ENCODE measurements around the gene DIRAS1. TPM values are rescaled to one million over a fixed set of nuclear protein-coding genes. Genes with fewer than 3 reads are reported as not detected.

The DIRAS1 gene
- total and polyA plus RNA-seq, 2 experiments from 2014 or later, result 2.8 to 18.6 TPM

DNA sequence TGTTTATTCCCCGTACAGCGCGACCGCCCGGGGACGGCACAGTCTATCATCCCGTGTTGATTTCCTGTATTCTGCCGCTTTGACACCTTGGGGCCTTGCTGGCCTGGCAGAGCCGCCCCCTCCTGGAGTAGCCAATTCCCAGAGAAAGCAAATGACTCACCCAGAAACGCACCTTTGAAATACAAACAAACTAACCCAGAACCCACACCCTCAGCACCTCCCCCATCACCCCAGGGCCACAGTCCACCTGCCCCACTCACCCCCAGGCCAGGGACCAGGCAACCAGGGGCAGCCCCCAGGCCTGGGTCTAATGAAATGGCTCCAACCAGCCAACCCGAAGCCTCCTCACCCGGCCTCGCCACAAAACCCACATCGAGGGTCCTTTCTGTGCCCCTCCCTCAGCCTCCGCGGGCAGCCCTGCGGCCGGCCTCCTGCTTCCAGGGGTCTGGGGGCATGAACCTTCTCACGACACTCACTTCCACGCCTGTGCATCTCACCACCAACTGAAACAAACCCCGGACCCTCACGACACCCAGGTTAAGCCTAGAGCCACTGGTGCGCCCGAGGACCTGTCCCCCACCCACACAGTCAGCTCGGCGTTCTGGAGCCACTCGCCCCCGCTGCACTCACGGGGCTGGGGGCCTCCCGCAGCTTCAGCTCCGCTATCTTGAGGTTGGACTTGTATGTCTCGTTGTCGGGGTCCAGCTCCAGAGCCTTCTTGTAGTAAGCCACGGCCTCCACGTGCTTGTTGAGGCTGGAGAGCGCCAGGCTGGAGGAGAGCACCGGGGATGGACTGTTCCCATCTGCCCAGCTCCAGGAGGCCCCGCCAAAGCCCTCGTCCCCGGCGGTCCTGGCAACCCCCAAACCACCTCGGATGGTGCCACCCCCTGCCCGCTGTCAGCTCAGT lies 41.0 kb upstream of the DIRAS1 start:
- Histone ChIP-seq H4K20me1 (replicated peaks; ENCODE audit: insufficient read depth) (no peaks in the 10 kb centered on the region; the same call in 1 of the 2 replicates), H3K79me2 (replicated peaks; ENCODE audit: insufficient read depth) (no peaks in the 10 kb centered on the region), H3F3A (replicated peaks; ENCODE audit: low read depth) (no peaks in the 10 kb centered on the region), H3K4me1 (ENCODE audit: insufficient read depth) (no peaks in the 10 kb centered on the region), H3K4me3 (no peak overlapping the region), H2AFZ (no peak overlapping the region), H3K4me2 (no peak overlapping the region), H3K9me2 (ENCODE audit: insufficient read depth) (no peaks in the 10 kb centered on the region), H3K36me3 (ENCODE audit: insufficient read depth) (peaks cover 9% of the 10 kb centered on the region), H3K27ac (ENCODE audit: low read depth) (no peak overlapping the region), H3K27me3 (ENCODE audit: insufficient read depth) (no peaks in the 10 kb centered on the region)
- Mint-ChIP-seq H3K9me3 (no peaks in the 10 kb centered on the region), H3K4me3 (no peak overlapping the region), H3K27ac (no peak overlapping the region), H3K36me3 (ENCODE audit: low read depth) (peaks cover 70% of the 10 kb centered on the region), H3K4me1 (no peaks in the 10 kb centered on the region), H3K27me3 (ENCODE audit: insufficient read depth, low read depth, poor library complexity) (peaks cover 5% of the 10 kb centered on the region)
- DNase-seq (ENCODE audit: low spot score), result no peak
- TF ChIP-seq ZNF331 (CRISPR knock-in tag; IDR thresholded peaks at IDR 0.05; ENCODE audit: low read depth) (no peak), CREB1 (CRISPR knock-in tag; IDR thresholded peaks at IDR 0.05; ENCODE audit: low read depth) (no peak), EZH2phosphoT487 (IDR thresholded peaks at IDR 0.05; ENCODE audit: unreplicated experiment) (no peak)
- TF ChIP-seq, protein P1, sequence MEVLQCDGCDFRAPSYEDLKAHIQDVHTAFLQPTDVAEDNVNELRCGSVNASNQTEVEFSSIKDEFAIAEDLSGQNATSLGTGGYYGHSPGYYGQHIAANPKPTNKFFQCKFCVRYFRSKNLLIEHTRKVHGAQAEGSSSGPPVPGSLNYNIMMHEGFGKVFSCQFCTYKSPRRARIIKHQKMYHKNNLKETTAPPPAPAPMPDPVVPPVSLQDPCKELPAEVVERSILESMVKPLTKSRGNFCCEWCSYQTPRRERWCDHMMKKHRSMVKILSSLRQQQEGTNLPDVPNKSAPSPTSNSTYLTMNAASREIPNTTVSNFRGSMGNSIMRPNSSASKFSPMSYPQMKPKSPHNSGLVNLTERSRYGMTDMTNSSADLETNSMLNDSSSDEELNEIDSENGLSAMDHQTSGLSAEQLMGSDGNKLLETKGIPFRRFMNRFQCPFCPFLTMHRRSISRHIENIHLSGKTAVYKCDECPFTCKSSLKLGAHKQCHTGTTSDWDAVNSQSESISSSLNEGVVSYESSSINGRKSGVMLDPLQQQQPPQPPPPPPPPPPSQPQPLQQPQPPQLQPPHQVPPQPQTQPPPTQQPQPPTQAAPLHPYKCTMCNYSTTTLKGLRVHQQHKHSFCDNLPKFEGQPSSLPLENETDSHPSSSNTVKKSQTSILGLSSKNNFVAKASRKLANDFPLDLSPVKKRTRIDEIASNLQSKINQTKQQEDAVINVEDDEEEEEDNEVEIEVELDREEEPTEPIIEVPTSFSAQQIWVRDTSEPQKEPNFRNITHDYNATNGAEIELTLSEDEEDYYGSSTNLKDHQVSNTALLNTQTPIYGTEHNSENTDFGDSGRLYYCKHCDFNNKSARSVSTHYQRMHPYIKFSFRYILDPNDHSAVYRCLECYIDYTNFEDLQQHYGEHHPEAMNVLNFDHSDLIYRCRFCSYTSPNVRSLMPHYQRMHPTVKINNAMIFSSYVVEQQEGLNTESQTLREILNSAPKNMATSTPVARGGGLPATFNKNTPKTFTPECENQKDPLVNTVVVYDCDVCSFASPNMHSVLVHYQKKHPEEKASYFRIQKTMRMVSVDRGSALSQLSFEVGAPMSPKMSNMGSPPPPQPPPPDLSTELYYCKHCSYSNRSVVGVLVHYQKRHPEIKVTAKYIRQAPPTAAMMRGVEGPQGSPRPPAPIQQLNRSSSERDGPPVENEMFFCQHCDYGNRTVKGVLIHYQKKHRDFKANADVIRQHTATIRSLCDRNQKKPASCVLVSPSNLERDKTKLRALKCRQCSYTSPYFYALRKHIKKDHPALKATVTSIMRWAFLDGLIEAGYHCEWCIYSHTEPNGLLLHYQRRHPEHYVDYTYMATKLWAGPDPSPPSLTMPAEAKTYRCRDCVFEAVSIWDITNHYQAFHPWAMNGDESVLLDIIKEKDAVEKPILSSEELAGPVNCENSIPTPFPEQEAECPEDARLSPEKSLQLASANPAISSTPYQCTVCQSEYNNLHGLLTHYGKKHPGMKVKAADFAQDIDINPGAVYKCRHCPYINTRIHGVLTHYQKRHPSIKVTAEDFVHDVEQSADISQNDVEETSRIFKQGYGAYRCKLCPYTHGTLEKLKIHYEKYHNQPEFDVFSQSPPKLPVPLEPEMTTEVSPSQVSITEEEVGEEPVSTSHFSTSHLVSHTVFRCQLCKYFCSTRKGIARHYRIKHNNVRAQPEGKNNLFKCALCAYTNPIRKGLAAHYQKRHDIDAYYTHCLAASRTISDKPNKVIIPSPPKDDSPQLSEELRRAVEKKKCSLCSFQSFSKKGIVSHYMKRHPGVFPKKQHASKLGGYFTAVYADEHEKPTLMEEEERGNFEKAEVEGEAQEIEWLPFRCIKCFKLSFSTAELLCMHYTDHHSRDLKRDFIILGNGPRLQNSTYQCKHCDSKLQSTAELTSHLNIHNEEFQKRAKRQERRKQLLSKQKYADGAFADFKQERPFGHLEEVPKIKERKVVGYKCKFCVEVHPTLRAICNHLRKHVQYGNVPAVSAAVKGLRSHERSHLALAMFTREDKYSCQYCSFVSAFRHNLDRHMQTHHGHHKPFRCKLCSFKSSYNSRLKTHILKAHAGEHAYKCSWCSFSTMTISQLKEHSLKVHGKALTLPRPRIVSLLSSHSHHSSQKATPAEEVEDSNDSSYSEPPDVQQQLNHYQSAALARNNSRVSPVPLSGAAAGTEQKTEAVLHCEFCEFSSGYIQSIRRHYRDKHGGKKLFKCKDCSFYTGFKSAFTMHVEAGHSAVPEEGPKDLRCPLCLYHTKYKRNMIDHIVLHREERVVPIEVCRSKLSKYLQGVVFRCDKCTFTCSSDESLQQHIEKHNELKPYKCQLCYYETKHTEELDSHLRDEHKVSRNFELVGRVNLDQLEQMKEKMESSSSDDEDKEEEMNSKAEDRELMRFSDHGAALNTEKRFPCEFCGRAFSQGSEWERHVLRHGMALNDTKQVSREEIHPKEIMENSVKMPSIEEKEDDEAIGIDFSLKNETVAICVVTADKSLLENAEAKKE (CRISPR knock-in tag; IDR thresholded peaks at IDR 0.05), result no peak
- TF ChIP-seq, protein P2, sequence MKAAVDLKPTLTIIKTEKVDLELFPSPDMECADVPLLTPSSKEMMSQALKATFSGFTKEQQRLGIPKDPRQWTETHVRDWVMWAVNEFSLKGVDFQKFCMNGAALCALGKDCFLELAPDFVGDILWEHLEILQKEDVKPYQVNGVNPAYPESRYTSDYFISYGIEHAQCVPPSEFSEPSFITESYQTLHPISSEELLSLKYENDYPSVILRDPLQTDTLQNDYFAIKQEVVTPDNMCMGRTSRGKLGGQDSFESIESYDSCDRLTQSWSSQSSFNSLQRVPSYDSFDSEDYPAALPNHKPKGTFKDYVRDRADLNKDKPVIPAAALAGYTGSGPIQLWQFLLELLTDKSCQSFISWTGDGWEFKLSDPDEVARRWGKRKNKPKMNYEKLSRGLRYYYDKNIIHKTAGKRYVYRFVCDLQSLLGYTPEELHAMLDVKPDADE (IDR thresholded peaks at IDR 0.05), result no peak
- TF ChIP-seq, protein P3, sequence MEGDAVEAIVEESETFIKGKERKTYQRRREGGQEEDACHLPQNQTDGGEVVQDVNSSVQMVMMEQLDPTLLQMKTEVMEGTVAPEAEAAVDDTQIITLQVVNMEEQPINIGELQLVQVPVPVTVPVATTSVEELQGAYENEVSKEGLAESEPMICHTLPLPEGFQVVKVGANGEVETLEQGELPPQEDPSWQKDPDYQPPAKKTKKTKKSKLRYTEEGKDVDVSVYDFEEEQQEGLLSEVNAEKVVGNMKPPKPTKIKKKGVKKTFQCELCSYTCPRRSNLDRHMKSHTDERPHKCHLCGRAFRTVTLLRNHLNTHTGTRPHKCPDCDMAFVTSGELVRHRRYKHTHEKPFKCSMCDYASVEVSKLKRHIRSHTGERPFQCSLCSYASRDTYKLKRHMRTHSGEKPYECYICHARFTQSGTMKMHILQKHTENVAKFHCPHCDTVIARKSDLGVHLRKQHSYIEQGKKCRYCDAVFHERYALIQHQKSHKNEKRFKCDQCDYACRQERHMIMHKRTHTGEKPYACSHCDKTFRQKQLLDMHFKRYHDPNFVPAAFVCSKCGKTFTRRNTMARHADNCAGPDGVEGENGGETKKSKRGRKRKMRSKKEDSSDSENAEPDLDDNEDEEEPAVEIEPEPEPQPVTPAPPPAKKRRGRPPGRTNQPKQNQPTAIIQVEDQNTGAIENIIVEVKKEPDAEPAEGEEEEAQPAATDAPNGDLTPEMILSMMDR (conservative IDR thresholded peaks at IDR 0.05; ENCODE audit: low read depth in 2 of 2), result no peak
- no peak for ATAC-seq

Data from GM23338 (cell line).